Uterus (tissue), 2 donors: ENCODE measurements around the gene FYCO1.

Source experiments
- POLR2A ChIP-seq, 2 donors: fragments of 450-650 bp; IDR thresholded peaks; one replicate each; pipeline ENCODE4 v1.6.1; 2016; ENCODE audit warnings: antibody characterized with exemption in 2 of 2, mild to moderate bottlenecking in 1 of 2, moderate library complexity in 1 of 2
- TF ChIP-seq, protein P1 (sequence below), 4 experiments: fragments of 200-600 bp in 2 of 4; fragments of 450-650 bp in 2 of 4; sonication (generic) in 2 of 4; IDR thresholded peaks; one replicate each; pipeline ENCODE4 v1.5.1; 2016 to 2019; ENCODE audit warnings: antibody characterized with exemption in 4 of 4, mild to moderate bottlenecking in 2 of 4, moderate library complexity in 1 of 4

DNA sequence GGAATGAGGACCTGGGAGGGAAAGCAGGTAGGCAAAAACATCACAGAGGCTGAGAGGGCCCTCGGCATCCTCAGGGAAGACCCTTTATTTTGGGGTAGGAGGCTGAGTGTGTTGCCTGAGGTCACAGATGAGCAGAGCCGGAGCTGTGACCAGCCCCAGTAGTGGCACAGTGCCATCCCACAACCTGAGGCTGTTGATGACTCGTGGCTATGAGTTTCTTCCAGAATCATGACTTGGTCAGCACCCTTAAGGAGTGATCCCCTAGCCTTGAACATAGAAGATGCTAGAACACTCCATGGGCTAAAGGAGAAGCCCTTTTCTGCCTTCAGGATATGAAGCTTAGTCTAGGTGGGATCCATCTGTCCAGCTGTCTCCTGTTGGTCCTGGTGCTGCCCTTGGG, 71.9 kb downstream of the FYCO1 start:
- TF ChIP-seq, protein P1, sequence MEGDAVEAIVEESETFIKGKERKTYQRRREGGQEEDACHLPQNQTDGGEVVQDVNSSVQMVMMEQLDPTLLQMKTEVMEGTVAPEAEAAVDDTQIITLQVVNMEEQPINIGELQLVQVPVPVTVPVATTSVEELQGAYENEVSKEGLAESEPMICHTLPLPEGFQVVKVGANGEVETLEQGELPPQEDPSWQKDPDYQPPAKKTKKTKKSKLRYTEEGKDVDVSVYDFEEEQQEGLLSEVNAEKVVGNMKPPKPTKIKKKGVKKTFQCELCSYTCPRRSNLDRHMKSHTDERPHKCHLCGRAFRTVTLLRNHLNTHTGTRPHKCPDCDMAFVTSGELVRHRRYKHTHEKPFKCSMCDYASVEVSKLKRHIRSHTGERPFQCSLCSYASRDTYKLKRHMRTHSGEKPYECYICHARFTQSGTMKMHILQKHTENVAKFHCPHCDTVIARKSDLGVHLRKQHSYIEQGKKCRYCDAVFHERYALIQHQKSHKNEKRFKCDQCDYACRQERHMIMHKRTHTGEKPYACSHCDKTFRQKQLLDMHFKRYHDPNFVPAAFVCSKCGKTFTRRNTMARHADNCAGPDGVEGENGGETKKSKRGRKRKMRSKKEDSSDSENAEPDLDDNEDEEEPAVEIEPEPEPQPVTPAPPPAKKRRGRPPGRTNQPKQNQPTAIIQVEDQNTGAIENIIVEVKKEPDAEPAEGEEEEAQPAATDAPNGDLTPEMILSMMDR (IDR thresholded peaks at IDR 0.05): no peak
- TF ChIP-seq POLR2A (IDR thresholded peaks at IDR 0.05): no peak
